ENCODE data around the gene RAB44.

DNA sequence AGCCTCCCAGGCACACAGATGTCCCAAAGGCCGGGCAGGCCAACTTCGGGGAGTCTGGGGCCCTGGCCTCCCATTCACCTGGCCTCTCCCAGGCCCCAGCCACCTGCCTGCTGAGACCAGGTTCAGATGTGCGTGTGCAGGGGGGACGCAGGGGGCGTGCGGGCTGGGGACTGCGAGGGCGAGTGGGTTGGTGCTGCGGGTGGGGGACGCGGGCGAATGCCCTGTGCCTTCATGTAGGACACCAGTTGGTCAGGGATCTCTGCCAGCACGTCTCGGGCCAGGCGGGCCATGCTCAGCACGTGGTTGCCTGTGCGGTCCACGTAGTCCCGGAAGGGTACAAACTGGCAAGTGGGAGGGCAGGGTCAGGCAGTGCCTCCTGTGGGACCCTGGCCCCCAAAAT is 44.5 kb downstream of the RAB44 start:
- TF ChIP-seq GATA3 (IDR thresholded peaks at IDR 0.05; ENCODE audit: low read depth, low read length) (no peak), GATA2 (IDR thresholded peaks at IDR 0.05; ENCODE audit: low read depth, low read length) (no peak)

Measured in SH-SY5Y (cell line).